GM18867 (cell line): Measurements from ENCODE around the gene DLGAP4.
"Not testable (repeated sequence)": the region's sequence is repeated elsewhere in the genome, so short reads cannot be mapped to it uniquely, and the experiment has no call there.

Source experiments
- ATAC-seq: cut with Tn5 transposase; IDR thresholded peaks from one replicate; pipeline ENCODE4 v1.9.1; 2021; ENCODE audit warnings: mild to moderate bottlenecking, moderate library complexity; ENCODE audit not compliant: unreplicated experiment

The DLGAP4 gene

GRCh38 chr20:36490191-36490590 is 184.1 kb downstream of the DLGAP4 start:
- ATAC-seq = no peak

- ATAC-seq = no peak
Observed at GRCh38 chr20:36491901-36492617, 185.9 kb downstream of the DLGAP4 start.

DNA sequence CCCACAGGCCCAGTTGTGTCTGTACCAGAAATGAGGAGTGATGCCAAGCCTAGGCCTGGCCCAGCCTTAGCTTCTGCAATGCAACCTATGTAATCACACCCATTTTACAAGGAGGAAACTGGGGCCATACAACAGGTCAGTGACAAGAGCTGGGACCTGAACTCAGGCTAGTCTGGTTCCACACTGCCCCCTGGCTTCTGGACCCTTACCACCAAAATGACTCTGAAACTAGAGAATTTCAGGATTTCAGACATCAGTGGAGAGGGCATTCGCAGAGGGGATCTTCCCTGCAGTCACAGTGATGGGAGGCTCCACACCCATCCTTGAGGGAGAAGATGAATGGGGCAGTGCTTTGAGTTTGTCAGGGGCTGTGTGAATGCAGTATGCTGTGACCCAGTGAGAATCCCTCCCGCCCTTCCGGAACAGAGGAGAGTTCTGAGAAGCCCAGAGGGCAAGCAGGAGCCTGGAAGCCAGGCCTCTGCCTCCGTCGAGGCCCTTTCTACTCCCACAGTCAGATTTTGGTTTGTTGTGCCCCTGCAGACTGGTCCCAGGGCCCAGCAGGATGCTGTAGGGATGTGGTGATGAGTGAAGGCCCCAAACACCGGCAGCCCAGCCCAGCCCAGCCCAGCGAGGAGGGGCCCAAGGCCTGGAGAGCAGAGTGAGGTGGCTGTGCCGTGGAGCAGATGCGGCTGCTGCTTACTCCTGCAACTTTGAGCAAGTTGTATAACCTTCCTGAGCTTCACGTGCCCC is 187.1 kb downstream of the DLGAP4 start:
- no peak for ATAC-seq

DNA sequence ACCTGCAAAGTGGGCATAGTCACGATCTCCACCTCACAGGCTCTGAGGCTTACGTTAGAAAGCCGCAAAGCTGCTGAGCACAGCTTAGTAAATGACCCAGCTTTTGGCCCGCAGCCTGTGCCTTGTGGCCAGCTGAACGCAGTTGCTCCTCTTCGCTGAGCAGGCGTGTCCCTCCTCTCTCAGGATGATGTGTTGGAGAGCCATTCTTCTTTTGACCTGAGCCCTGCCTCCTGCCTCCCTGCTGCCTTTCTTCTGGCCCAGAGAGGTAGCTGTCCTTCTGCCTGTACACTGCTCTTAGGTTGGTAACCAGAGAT is 187.6 kb downstream of the DLGAP4 start:
- no peak for ATAC-seq

DNA sequence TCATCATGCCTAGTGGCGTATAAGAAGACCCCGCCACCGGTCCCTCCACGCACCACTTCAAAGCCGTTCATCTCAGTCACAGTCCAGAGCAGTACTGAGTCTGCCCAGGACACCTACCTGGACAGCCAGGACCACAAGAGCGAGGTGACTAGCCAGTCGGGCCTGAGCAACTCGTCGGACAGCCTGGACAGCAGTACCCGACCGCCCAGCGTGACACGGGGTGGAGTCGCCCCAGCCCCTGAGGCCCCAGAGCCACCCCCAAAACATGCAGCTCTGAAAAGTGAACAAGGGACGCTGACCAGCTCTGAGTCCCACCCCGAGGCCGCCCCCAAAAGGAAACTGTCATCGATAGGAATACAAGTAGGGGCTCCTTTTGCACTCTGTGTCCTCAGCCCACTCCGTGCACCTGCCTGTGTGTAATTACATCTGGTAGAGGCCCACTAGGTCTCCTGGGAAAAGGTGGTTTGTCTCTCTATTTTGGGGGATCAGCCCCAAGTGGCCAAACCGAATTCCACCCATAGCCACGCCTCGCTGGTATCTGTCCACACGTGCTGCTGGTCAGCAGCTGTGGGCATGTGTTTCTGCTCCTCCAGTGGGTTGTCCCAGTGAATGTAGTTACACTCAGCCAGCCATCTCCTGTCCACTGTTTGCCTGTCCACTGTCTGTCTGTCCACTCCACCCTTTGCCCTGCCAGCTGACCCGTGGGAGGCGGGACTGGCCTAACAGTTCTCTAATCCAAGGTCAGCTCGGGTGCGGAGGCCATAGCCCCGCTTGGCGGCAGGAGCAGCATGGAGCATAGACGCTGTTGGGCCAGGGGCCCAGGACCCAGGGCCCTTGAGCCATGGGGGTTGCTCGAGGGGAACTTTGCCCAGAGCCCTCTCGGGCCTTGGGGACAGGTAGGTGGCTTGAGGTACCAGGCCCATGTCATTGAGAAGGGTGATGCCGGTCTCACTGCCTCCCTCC is 190.8 kb downstream of the DLGAP4 start:
- no peak for ATAC-seq

DNA sequence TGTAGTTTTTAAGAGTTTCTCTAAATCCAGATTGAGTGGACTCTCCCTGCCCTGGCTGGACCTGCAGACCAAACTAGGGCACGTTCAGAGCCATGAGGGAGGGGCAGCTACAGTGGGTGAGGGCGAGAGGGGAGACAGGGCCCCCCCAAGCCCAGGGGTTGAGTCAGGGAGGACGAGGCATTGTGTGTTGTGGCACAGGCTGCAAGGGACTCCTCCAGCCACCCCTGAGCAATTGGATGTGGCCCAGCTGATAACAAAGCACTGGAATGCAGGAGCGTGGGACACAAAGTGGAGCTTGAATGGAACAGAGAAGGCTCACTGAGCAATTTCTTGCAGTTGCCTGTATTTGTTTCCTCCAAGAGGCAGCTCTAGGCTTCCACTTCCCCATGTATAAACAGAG is 191.7 kb downstream of the DLGAP4 start:
- no peak for ATAC-seq

DNA sequence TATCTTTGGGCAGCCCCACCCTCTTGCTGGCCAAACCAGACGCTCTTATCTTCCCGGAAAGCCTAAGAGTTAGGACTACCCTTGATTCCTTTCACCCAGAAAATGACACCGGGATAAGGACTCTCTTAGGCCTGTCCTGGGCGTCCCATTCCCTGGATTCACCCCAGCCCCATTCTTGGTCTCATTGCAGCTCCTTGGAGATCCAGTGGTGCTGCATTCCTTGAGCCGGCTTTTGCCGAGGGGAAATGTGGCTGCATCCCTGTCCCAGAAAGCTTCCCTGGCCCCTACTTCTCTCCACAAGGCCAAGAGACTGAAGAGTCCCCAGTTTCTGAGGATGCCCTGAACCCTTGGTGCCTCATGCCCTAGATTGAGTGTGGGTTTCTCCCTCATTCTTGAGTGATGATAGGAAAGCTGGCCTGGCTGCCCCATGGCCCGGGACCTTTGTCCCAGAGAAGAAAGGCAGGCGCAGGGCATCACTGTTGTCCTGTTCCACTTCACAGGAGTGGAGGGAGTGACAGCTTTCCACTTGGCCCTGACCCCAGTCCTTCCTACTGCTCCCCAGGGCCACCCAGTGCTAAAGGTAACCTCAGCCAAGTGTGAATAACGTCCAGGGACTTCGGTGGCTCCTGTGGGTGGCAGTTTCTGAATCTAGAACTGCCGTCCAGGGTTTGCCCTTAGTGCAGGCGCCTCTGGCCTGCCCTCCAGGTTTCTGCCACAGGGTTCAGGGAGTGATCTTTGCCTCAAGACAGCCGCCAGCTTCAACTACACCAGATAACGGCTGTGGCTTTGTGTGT is 192.4 kb downstream of the DLGAP4 start:
- no peak for ATAC-seq

DNA sequence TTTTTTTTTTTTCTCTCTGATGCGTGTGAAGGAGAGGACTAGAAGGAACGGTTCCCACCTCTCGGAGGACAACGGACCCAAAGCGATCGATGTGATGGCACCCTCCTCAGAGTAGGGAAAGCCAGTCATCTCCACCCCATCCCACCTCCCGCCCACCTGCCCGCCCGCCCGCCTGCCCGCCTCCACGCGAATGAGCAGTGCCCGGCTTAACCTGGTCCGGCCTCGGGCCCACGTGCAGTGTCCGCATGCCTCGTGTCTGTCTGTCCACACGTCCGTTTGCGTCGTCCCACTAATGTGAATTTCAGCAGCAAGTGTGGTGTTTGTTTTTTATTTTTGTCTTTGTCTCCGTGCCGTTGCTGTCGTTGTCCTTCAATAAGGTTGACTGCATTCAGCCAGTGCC is 193.1 kb downstream of the DLGAP4 start:
- no peak for ATAC-seq

DNA sequence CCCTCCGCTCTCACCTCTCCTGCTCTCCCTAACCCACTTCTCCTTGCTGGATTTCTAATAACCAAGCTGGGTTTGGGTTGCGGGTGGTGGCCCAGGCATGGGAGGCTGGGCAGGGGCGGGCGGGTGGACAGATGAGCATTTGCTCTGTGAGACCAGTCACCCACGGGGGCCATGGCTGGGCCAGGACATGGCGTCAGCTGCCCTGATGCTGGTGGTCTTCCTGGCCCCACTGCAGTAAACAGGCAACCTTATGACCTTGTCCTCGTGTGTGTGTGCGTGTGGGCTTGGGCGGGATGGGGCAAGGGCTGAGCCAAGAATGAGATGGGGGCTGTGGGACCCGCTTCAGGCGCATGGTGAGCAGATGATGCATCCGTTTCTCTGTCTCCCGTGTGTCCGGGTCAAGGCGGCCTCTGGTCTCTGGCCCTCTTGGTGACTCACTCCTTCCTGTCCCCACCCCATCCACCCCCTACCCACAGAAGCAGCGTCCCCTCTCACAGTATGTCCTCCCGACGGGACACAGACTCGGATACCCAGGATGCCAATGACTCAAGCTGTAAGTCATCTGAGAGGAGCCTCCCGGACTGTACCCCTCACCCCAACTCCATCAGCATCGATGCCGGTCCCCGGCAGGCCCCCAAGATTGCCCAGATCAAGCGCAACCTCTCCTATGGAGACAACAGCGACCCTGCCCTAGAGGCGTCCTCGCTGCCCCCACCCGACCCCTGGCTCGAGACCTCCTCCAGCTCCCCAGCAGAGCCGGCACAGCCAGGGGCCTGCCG is 193.8 kb downstream of the DLGAP4 start:
- no peak for ATAC-seq

DNA sequence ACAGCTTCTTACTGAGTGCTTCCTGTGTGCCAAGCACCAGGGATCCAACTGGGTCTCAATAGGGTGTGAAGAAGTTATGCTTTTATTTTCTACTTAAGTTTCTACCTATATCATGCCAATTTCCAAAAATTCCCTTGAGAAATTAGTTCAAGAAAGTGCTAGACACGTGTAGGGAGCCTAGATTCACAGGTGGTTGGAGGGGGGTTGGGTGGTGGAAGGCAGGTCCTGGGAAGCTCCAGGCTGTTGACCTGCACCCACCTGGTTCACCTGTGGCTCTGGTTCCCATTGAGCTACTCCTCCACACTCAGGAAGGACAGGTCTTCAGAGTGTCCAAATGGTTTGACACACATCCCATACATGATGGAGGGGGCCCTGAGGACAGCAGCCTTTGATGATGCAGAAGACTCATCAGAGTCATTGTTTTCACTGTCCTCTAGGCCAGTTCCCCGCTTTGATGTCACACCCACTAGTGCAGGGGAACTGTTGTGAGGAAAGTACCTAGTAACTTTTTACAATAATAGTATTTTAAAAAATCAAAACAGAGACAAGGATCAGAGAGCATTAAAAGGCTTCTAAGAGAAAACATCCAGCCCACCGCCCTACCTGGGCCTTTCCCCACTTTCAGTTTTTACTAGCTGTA is 195.3 kb downstream of the DLGAP4 start:
- ATAC-seq = no peak

DNA sequence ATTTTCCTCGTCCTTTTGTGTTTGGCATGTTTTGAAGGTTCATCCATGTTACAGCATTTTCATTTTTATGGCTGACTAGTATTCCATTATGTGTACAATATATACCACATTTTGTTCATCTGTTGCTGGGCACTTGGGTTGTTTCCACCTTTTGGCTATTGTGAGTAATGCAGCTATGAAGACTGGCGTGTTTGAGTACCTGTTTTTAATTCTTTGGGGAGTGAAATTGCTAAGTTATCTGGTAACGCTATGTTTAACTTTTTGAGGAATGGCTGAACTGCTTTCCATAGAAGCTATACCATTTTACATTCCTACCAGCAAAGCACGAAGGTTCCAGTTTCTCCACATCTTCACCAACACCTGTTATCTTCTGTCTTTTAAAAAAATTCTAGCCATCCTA is 198.2 kb downstream of the DLGAP4 start:
- ATAC-seq = no peak

DNA sequence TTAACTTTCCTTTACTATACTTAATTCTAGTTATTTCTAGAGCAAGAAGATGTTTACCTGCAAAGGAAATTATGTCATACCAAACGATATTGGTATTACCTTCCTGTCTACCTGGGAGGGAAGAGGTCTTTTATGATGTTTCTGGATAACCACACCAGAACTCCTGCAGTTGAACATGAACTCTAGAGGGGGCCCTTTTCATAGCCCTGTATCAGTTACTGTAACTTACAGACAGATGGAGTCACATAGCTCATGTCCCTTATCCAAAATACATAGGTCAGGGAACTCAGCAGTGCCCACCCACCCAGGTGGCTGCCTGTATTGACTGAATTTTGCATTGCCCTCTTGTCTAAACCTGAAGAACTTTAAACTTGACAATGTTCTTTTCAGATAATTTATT is 200.1 kb downstream of the DLGAP4 start:
- no peak for ATAC-seq

- ATAC-seq = no peak
Observed at GRCh38 chr20:36507746-36508145, 201.6 kb downstream of the DLGAP4 start.

DNA sequence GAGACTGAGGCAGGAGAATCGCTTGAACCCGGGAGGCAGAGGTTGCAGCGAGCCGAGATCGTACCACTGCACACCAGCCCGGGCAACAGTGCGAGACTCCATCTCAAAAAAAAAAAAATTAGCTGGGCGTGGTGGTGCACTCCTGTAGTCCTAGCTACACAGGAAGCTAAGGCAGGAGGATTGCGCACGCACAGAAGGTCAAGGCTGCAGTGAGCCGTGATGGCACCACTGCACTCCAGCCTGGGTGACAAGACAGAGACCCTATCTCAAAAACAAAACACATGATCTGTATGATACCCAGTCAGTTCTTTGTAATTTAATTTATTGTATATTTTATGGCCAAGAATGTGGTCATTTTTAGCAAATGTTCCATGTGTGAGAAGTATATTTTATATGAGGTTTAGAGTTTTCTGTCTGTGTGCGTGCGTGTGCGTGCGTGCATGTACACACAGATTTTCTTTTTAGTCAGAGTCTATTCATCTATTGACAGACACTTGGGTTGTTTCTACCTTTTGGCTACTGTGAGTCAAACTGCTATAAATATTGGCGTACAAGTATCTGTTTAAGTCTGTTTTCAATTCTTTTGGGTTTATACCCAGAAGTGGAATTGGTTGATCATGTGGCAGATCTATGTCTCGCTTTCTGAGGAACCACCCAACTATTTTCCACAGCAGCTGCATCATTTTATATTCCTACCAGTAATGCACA is 213.0 kb downstream of the DLGAP4 start:
- no peak for ATAC-seq

DNA sequence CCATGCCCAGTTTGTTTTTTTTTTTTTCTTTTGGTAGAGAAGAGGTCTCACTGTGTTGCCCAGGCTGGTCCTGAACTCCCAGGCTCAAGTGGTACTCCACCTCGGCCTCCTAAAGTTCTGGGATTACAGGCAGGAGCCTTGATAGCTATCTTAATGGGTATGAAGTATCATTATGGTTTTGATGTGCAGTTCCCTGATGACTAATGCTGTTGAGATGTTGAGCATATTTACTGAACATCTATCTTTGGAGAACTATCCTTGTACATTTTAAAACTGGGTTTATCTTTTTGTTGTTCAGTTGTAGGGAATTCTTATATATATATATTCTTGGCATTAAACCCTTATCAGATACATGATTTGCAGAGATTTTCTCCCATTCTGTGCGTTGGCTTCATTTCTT is 213.8 kb downstream of the DLGAP4 start:
- ATAC-seq = no peak

DNA sequence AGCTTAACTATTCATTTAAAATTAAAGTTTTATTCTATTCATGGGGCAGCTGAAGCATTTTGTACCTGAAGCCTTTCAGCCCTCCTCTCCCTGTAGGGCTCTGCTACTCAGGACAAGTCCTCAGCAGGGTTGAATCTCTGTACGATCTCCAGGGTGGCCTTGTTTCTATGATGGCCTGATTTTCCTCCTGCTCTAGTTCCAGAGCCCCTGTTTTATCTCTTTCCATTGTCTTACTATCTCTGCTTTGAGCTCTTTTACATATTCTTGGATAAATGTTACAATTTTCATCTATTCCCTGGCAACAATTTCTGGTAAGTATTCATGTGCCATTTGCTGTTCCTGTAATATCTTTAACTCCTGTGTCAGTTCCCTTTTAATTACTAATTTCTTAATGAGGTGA is 215.4 kb downstream of the DLGAP4 start:
- ATAC-seq = no peak

GRCh38 chr20:36522412-36522811 is 216.3 kb downstream of the DLGAP4 start:
- ATAC-seq = not testable (repeated sequence)

GRCh38 chr20:36523341-36523740 is 217.2 kb downstream of the DLGAP4 start:
- ATAC-seq = no peak
